HepG2 (cell line): ENCODE results near the gene EVA1A. TPM values are rescaled to one million over a fixed set of nuclear protein-coding genes. Genes with fewer than 3 reads are reported as not detected.
A peak's percentile ranks its signal among the peaks of the same experiment; 100 is the strongest.

ENCODE experiments used
- ATAC-seq: fragments of 200-7000 bp; cut with Tn5 transposase; 3 replicates; pipeline ENCODE4 v1.9.1; 2020; ENCODE audit warnings: mild to moderate bottlenecking, moderate library complexity
- BruUV-seq: library from RNA; stranded (reverse); fragments of 400-500 nt; replicated peaks from 2 replicates; lab custom pipeline; 2021; lab: Mats Ljungman, UMichigan
- CTCF ChIA-PET: fragments of 300-600 bp; formaldehyde crosslinking; extraction: SDS; loops from one replicate; lab custom pipeline; 2021; ENCODE audit warnings: low total read pairs, inconsistent platforms, low intra/inter-chr PET ratio; lab: Yijun Ruan, JAX
- POLR2A ChIA-PET: fragments of 350-600 bp; sonication (Branson Sonifier 250); formaldehyde crosslinking; loops from one replicate; lab custom pipeline; 2020; ENCODE audit warnings: antibody characterized with exemption, inconsistent platforms; lab: Yijun Ruan, JAX
- DNase-seq: peaks from one replicate; pipeline ENCODE4 v3.0.0-alpha.2; 2015; ENCODE audit warnings: low spot score
- FAIRE-seq: peaks from 3 replicates; lab custom pipeline; 2011; peaks lifted over from hg19 to GRCh38; lab: Jason Lieb, UNC
- H2AFZ ChIP-seq: one replicate; pipeline ENCODE4 v1.6.1; 2011; ENCODE audit warnings: low read length, inconsistent platforms
- H3K27ac ChIP-seq: fragments of 300-600 bp; 3 replicates; pipeline ENCODE4 v1.8.0; 2011; ENCODE audit warnings: mixed run types, mild to moderate bottlenecking, mixed read lengths, low read length, inconsistent platforms; ENCODE audit not compliant: insufficient read depth; ENCODE audit errors: extremely low read length
- H3K27me3 ChIP-seq, 2 experiments: fragments of 200-600 bp in 1 of 2; 2 replicates in 1 of 2; 3 replicates in 1 of 2; pipeline versions ENCODE4 v1.6.0 to v1.8.0; 2011; ENCODE audit warnings: low read length in 2 of 2, mild to moderate bottlenecking in 2 of 2, moderate library complexity in 2 of 2, inconsistent platforms in 1 of 2; ENCODE audit not compliant: insufficient read depth in 2 of 2, control insufficient read depth in 1 of 2
- H3K36me3 ChIP-seq, 2 experiments: fragments of 200-600 bp in 1 of 2; replicated peaks in 1 of 2; 2 replicates in 1 of 2; 3 replicates in 1 of 2; pipeline versions ENCODE4 v1.5.1 to v1.8.0; 2011; ENCODE audit warnings: low read length in 2 of 2, inconsistent platforms in 1 of 2; ENCODE audit not compliant: insufficient read depth in 2 of 2, control insufficient read depth in 1 of 2
- H3K4me1 ChIP-seq: 2 replicates; pipeline ENCODE4 v1.5.1; 2012; ENCODE audit warnings: low read length, inconsistent platforms; ENCODE audit not compliant: insufficient read depth
- H3K4me2 ChIP-seq: 2 replicates; pipeline ENCODE4 v1.6.0; 2011; ENCODE audit warnings: low read depth, low read length, inconsistent platforms
- H3K4me3 ChIP-seq, 3 experiments: fragments of 200-600 bp in 1 of 3; sonication (generic), shearing (Covaris generic) in 1 of 3; replicated peaks in 1 of 3; 2 replicates each; pipeline ENCODE4 v1.5.1; 2011 to 2016; ENCODE audit warnings: low read length in 3 of 3, inconsistent platforms in 2 of 3, low read depth in 2 of 3, mild to moderate bottlenecking in 2 of 3, control low read depth in 1 of 3, mixed read lengths in 1 of 3; ENCODE audit not compliant: insufficient read depth in 1 of 3
- H3K79me2 ChIP-seq: one replicate; pipeline ENCODE4 v1.6.1; 2011; ENCODE audit warnings: low read length, inconsistent platforms; ENCODE audit not compliant: insufficient read depth
- H3K9ac ChIP-seq: 2 replicates; pipeline ENCODE4 v1.6.0; 2011; ENCODE audit warnings: mild to moderate bottlenecking, low read depth, low read length, inconsistent platforms; ENCODE audit not compliant: insufficient read depth
- H3K9me3 ChIP-seq: 2 replicates; pipeline ENCODE4 v1.5.1; 2012; ENCODE audit warnings: mild to moderate bottlenecking, low read length
- H4K20me1 ChIP-seq: 2 replicates; pipeline ENCODE4 v1.6.0; 2011; ENCODE audit warnings: inconsistent platforms, mild to moderate bottlenecking, low read length, moderate library complexity; ENCODE audit not compliant: insufficient read depth
- ETV5 ChIP-seq: IDR thresholded peaks from 2 replicates; pipeline ENCODE4 v1.6.1; 2018; ENCODE audit warnings: missing biosample characterization, missing genetic modification reagents, inconsistent platforms, borderline replicate concordance
- GMEB1 ChIP-seq: sonication (generic); formaldehyde crosslinking; IDR thresholded peaks from 2 replicates; pipeline ENCODE4 v1.5.1; 2020; ENCODE audit warnings: missing genetic modification reagents, mild to moderate bottlenecking, borderline replicate concordance
- RBM22 ChIP-seq: fragments of 200-400 bp; formaldehyde crosslinking; optimal IDR thresholded peaks from 2 replicates; pipeline ENCODE3; 2017; ENCODE audit warnings: mild to moderate bottlenecking, low read length, moderate library complexity
- SOX6 ChIP-seq, 2 experiments: fragments of 450-650 bp in 1 of 2; sonication (generic) in 1 of 2; formaldehyde crosslinking in 1 of 2; IDR thresholded peaks; 2 replicates each; pipeline versions ENCODE4 v1.4.0 to v1.6.1; 2017 to 2020; ENCODE audit warnings: antibody characterized with exemption in 1 of 2, mild to moderate bottlenecking in 1 of 2, missing genetic modification reagents in 1 of 2
- ZNF235 ChIP-seq: sonication (generic); formaldehyde crosslinking; IDR thresholded peaks from 2 replicates; pipeline ENCODE4 v1.8.1; 2023; ENCODE audit warnings: mild to moderate bottlenecking, missing genetic modification reagents, borderline replicate concordance
- ZNF687 ChIP-seq: sonication (generic); formaldehyde crosslinking; IDR thresholded peaks from 2 replicates; pipeline ENCODE4 v1.5.1; 2020; ENCODE audit warnings: mild to moderate bottlenecking, missing genetic modification reagents, moderate library complexity
- ZSCAN22 ChIP-seq: sonication (generic); formaldehyde crosslinking; IDR thresholded peaks from 2 replicates; pipeline ENCODE4 v1.4.0; 2020; ENCODE audit warnings: mild to moderate bottlenecking, missing genetic modification reagents
- WGBS: methylation state at CpG from one replicate; pipeline ENCODE4 v1.1.6; 2017; ENCODE audit warnings: low lambda C conversion rate; 5-methylcytosine and 5-hydroxymethylcytosine counted together
- in situ Hi-C: cut with HindIII; loops from 2 replicates; pipeline ENCODE4 v1.10.0; 2017; ENCODE audit warnings: low pct_unique_long_range_greater_than_20kb; ENCODE audit not compliant: extremely low pct_ligation_motif_present
- intact Hi-C: fragments of 100-400 bp; cut with micrococcal nuclease; formaldehyde crosslinking; loops from one replicate; pipeline ENCODE4 v1.10.0; 2022; ENCODE audit not compliant: unreplicated experiment
- polyA plus RNA-seq, 8 experiments: library from polyadenylated mRNA; depleted of rRNA in 3 of 8; stranded (reverse) in 7 of 8; unstranded in 1 of 8; fragments of >200 nt; fragmentation: Illumina TruSeq in 4 of 8; extraction: Trizol in 4 of 8; gene quantifications; 2 replicates each; pipeline versions ENCODE4 v1.2.1 to v1.2.3, GENCODE V29; 2011 to 2016; ENCODE audit warnings: low read depth in 4 of 8, missing spikeins in 1 of 8, mixed read lengths in 1 of 8; ENCODE audit not compliant: insufficient read depth in 1 of 8
- total RNA-seq, 5 experiments: library from RNA; depleted of rRNA; stranded (reverse); fragments of >200 nt; fragmentation: Illumina TruSeq; extraction: Trizol; gene quantifications; 2 replicates each; pipeline ENCODE4 v1.2.3, GENCODE V29; 2016; ENCODE audit warnings: low read depth in 1 of 5

The EVA1A gene
- total and polyA plus RNA-seq, 2 of the 13 experiments (the other 11 are each of a cell fraction or from before 2014, with no cell fraction given) = 57.5 to 57.8 TPM

GRCh38 chr2:75545387-75545786 lies 15.4 kb downstream of the EVA1A start:
- no peak for DNase-seq
- Histone ChIP-seq H3K4me3 (no peak overlapping the region), H4K20me1 (peaks cover 14% of the 10 kb centered on the region; the same call in 1 of the 2 replicates), H3K4me2 (no peak overlapping the region), H3K36me3 (peaks cover 35 to 67% of the 10 kb centered on the region in 2 experiments), H3K27me3 (no peaks in the 10 kb centered on the region), H2AFZ (no peak overlapping the region), H3K79me2 (peaks cover 98% of the 10 kb centered on the region), H3K27ac (no peak overlapping the region), H3K9ac (no peak overlapping the region), H3K9me3 (no peaks in the 10 kb centered on the region), H3K4me1 (peaks cover 94% of the 10 kb centered on the region)
- in situ Hi-C loops (no loop called here), intact Hi-C loops (loop anchor here (2.0 kb wide), 1 partner anchor 13 kb away; no protein-coding TSS in a partner anchor)
- ChIA-PET CTCF (no interaction called here), POLR2A (interaction anchor here (1.2 to 7.2 kb wide), 6 partner anchors 8 to 28 kb away, joined by 3 to 84 read pairs (median 4); partner anchors contain the start of gene EVA1A)
- no peak for FAIRE-seq
- WGBS = 95% methylated on average over 3 of the region's 3 CpGs
- ATAC-seq = no peak
- BruUV-seq = no TSS peak
- TF ChIP-seq GMEB1 (CRISPR knock-in tag) (no peak), ZNF235 (CRISPR knock-in tag) (no peak), RBM22 (peak; percentile 81), ETV5 (CRISPR knock-in tag) (no peak)

- Histone ChIP-seq H3K36me3 (peaks cover 32 to 73% of the 10 kb centered on the region in 2 experiments), H3K27ac (peak overlapping the region; percentile 9), H3K79me2 (peaks cover 99% of the 10 kb centered on the region), H3K9ac (no peak overlapping the region), H3K27me3 (no peaks in the 10 kb centered on the region), H3K4me1 (peaks cover 85% of the 10 kb centered on the region), H2AFZ (no peak overlapping the region), H3K4me2 (no peak overlapping the region), H4K20me1 (peaks cover 8% of the 10 kb centered on the region; the same call in 1 of the 2 replicates), H3K4me3 (no peak overlapping the region), H3K9me3 (no peaks in the 10 kb centered on the region)
- TSS peak; percentile 3 for BruUV-seq
- peak; percentile 57 for TF ChIP-seq RBM22
- peak; percentile 28; the same call in 1 of the 2 replicates for TF ChIP-seq ZNF687 (CRISPR knock-in tag)
- no peak for TF ChIP-seq SOX6 (IDR thresholded peaks at IDR 0.05)
- TF ChIP-seq SOX6 (CRISPR knock-in tag; IDR thresholded peaks at IDR 0.05) = 0 out of 2 replicates have a peak, but pooled peaks have one; percentile 26
- TF ChIP-seq ZSCAN22 (CRISPR knock-in tag) = no peak
- DNase-seq (no peak), ATAC-seq (no peak), FAIRE-seq (no peak)
- ChIA-PET CTCF (no interaction called here), POLR2A (interaction anchor here (0.8 to 1.8 kb wide), 3 partner anchors 18 to 27 kb away, joined by 4 to 6 read pairs (median 4); partner anchors contain the start of gene EVA1A)
- in situ Hi-C loops = no loop called here
- intact Hi-C loops = no loop called here
- WGBS = 95% methylated on average over 3 of the region's 4 CpGs
These were observed 17.3 kb downstream of the EVA1A start for GRCh38 chr2:75543446-75543845.
